ENCODE measurements around the gene CKS1B. TPM values are rescaled to one million over a fixed set of nuclear protein-coding genes. Genes with fewer than 3 reads are reported as not detected.
A peak's percentile ranks its signal among the peaks of the same experiment; 100 is the strongest.

CKS1B gene
- total and polyA plus RNA-seq, 9 of the 15 experiments (the other 6 are each of a cell fraction or from before 2014, with no cell fraction given) = 215 to 1,103 (median 460) TPM

- no peak for TF ChIP-seq SRSF1 (IDR thresholded peaks at IDR 0.05; ENCODE audit: low read depth, low read length)
- TF ChIP-seq THRA (IDR thresholded peaks at IDR 0.05) = no peak
- 0 out of 2 replicates have a peak, but pooled peaks have one; percentile 16 for TF ChIP-seq RAD51 (IDR thresholded peaks at IDR 0.05; ENCODE audit: borderline replicate concordance, low read depth)
- no peak for TF ChIP-seq ZNF778 (CRISPR knock-in tag; IDR thresholded peaks at IDR 0.05)
- peak; percentile 38 to 60 for TF ChIP-seq NRF1 (conservative IDR thresholded peaks at IDR 0.05 in 1 of 2, IDR thresholded peaks at IDR 0.05 in 1 of 2)
- peak in 1 of 2 experiments; percentile 33; a peak in 1 of 4 replicates for TF ChIP-seq ARNT (IDR thresholded peaks at IDR 0.05)
- TF ChIP-seq DIDO1 (tag; IDR thresholded peaks at IDR 0.05; ENCODE audit: low read depth) = no peak; the same call in 1 of the 2 replicates
- peak; percentile 100 for TF ChIP-seq ATF7 (IDR thresholded peaks at IDR 0.05)
- 0 out of 2 replicates have a peak, but pooled peaks have one; percentile 72 for TF ChIP-seq TFAP4 (CRISPR knock-in tag; IDR thresholded peaks at IDR 0.05; ENCODE audit: borderline replicate concordance)
- TF ChIP-seq NCOA6 (IDR thresholded peaks at IDR 0.05) = peak; percentile 79
- 0 out of 2 replicates have a peak, but pooled peaks have one; percentile 51 for TF ChIP-seq CREB3 (tag; conservative IDR thresholded peaks at IDR 0.05; ENCODE audit: low read depth)
- TF ChIP-seq HIVEP1 (CRISPR knock-in tag; IDR thresholded peaks at IDR 0.05) = no peak
- 0 out of 2 replicates have a peak, but pooled peaks have one; percentile 14 for TF ChIP-seq GTF2E2 (tag; IDR thresholded peaks at IDR 0.05)
- no peak for TF ChIP-seq CBX1 (IDR thresholded peaks at IDR 0.05; ENCODE audit: low read depth)
- no peak for TF ChIP-seq ZNF274 (IDR thresholded peaks at IDR 0.05; ENCODE audit: borderline replicate concordance, low read depth, low read length)
- TF ChIP-seq HDAC1 (IDR thresholded peaks at IDR 0.05) = peak in 1 of 2 experiments; percentile 80; a peak in 1 of 4 replicates
- TF ChIP-seq ZBTB33 (CRISPR knock-in tag; IDR thresholded peaks at IDR 0.05) = no peak; the same call in 1 of the 2 replicates
- TF ChIP-seq CBFB (CRISPR knock-in tag; IDR thresholded peaks at IDR 0.05) = no peak
- TF ChIP-seq ZNF23 (CRISPR knock-in tag; IDR thresholded peaks at IDR 0.05) = no peak
- no peak for TF ChIP-seq ZNF12 (CRISPR knock-in tag; IDR thresholded peaks at IDR 0.05)
- TF ChIP-seq ELK1 (CRISPR knock-in tag; IDR thresholded peaks at IDR 0.05) = no peak
Measured at GRCh38 chr1:154937085-154937987, 37.1 kb upstream of the CKS1B start (continued).
